KMS-11 (cell line): Measurements from ENCODE around the gene UBC.

Source experiments
- H2AFZ ChIP-seq: fragments of 200-600 bp; sonication (generic); 2 replicates; pipeline ENCODE4 v1.6.1; 2016; ENCODE audit warnings: antibody characterized with exemption, mixed run types, low read depth
- H3K27ac ChIP-seq: fragments of 200-600 bp; sonication (generic); 2 replicates; pipeline ENCODE4 v1.6.1; 2016; ENCODE audit warnings: mild to moderate bottlenecking, mixed run types
- H3K27me3 ChIP-seq: fragments of 200-600 bp; sonication (generic); 2 replicates; pipeline ENCODE4 v1.6.1; 2017; ENCODE audit warnings: mild to moderate bottlenecking, low read depth, mixed run types, moderate library complexity; ENCODE audit not compliant: insufficient read depth
- H3K36me3 ChIP-seq: fragments of 200-600 bp; sonication (generic); 2 replicates; pipeline ENCODE4 v1.6.1; 2017; ENCODE audit warnings: mild to moderate bottlenecking, mixed run types; ENCODE audit not compliant: insufficient read depth
- H3K4me1 ChIP-seq: fragments of 200-600 bp; sonication (generic); 2 replicates; pipeline ENCODE4 v1.6.1; 2016; ENCODE audit warnings: mild to moderate bottlenecking, low read depth, mixed run types; ENCODE audit not compliant: poor library complexity, severe bottlenecking
- H3K4me2 ChIP-seq: fragments of 200-600 bp; sonication (generic); 2 replicates; pipeline ENCODE4 v1.7.0; 2016; ENCODE audit warnings: mild to moderate bottlenecking, mixed run types
- H3K4me3 ChIP-seq: fragments of 200-600 bp; sonication (generic); IDR thresholded peaks from 2 replicates; pipeline ENCODE4 v1.6.1; 2017; ENCODE audit warnings: low read depth, low read length, mixed read lengths; ENCODE audit not compliant: insufficient read depth
- H3K79me2 ChIP-seq: fragments of 200-600 bp; sonication (generic); 2 replicates; pipeline ENCODE4 v1.6.1; 2016; ENCODE audit warnings: low read depth, mixed run types; ENCODE audit not compliant: insufficient read depth
- H3K9ac ChIP-seq: fragments of 200-600 bp; sonication (generic); 2 replicates; pipeline ENCODE4 v1.6.1; 2016; ENCODE audit warnings: mild to moderate bottlenecking, mixed run types
- H4K20me1 ChIP-seq: fragments of 200-600 bp; sonication (generic); 2 replicates; pipeline ENCODE4 v1.6.1; 2016; ENCODE audit warnings: mild to moderate bottlenecking, mixed run types; ENCODE audit not compliant: insufficient read depth
- TF ChIP-seq, protein P1 (sequence below): fragments of 200-600 bp; sonication (generic); conservative IDR thresholded peaks from 2 replicates; pipeline ENCODE4 v1.6.1; 2017; ENCODE audit warnings: low read depth, mild to moderate bottlenecking, antibody characterized with exemption, low read length, moderate library complexity, mixed read lengths

Gene UBC

DNA sequence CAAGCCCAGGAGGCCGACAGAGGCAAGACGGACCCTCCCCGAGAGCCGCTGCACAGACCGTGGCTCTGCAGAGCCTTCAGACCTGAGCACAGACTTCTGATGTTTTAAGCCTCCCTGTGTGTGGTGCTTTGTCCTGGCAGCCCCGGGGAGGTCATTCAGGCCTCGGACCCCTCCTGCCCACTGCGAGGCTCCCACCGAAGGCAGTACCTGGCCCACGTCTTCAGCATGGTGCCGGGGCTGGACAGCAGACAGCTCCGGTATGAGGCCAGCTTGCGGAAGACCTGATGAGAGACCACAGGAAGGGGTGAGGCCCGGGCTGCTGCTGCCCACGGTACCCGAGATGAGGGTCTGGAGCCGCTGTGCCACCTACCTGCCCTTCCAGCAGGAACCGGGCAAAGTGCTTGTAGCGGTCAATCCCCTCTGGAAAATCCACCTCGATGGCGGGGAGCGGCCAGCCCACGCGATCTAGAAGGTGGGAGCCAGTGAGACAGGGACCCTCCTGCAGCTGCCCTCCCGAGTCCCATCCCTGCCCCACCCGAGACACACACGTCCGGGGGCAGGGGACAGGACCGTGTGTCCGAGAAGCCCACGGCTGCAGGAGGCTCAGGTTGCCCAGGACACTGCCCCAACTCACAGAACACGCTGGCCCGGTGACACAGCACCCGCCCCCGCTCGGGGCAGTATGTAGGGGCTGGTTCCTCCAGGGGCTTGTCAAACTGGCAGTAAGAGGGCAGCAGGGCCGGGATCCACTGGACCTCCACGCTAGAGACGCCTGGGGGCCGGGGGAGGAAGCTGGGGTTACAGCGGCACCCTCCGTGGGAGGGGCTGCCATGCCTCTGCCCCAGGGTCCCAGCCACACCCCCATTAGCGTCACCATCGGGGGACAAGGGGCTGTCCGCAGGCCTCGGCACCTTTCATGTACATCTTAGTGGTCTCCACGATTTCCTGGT is 35.6 kb upstream of the UBC start:
- TF ChIP-seq, protein P1, sequence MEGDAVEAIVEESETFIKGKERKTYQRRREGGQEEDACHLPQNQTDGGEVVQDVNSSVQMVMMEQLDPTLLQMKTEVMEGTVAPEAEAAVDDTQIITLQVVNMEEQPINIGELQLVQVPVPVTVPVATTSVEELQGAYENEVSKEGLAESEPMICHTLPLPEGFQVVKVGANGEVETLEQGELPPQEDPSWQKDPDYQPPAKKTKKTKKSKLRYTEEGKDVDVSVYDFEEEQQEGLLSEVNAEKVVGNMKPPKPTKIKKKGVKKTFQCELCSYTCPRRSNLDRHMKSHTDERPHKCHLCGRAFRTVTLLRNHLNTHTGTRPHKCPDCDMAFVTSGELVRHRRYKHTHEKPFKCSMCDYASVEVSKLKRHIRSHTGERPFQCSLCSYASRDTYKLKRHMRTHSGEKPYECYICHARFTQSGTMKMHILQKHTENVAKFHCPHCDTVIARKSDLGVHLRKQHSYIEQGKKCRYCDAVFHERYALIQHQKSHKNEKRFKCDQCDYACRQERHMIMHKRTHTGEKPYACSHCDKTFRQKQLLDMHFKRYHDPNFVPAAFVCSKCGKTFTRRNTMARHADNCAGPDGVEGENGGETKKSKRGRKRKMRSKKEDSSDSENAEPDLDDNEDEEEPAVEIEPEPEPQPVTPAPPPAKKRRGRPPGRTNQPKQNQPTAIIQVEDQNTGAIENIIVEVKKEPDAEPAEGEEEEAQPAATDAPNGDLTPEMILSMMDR, result no peak
- no peak overlapping the region for H3K9ac ChIP-seq
- no peaks in the 10 kb centered on the region for H3K4me1 ChIP-seq
- no peak overlapping the region for H2AFZ ChIP-seq
- no peaks in the 10 kb centered on the region for H3K36me3 ChIP-seq
- H3K79me2 ChIP-seq, result no peaks in the 10 kb centered on the region
- H3K27ac ChIP-seq, result no peak overlapping the region
- H3K4me2 ChIP-seq, result no peak overlapping the region
- no peaks in the 10 kb centered on the region for H4K20me1 ChIP-seq
- no peaks in the 10 kb centered on the region for H3K27me3 ChIP-seq
- no peak overlapping the region for H3K4me3 ChIP-seq

DNA sequence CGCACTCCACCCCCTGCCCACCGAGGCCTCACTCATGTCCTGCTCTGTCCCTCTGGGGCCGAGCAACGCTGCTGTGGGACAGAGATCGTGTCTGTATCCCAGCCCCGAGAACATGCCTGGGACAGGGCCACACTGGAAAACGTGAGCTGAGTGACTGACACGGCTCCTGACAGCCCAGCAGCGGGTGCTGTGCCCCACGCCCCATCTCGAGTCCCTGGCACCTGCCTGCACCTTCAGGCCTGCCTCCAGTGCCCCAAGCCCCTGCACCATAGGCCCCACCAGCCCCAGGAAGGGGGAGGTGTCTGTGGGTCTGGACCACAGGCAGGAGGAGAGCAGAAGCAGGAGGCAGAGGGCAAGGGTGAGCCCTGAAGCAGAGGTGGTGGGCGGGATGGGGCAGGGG is 34.6 kb upstream of the UBC start:
- Histone ChIP-seq H4K20me1 (no peaks in the 10 kb centered on the region), H3K4me2 (no peak overlapping the region), H3K27me3 (no peaks in the 10 kb centered on the region), H3K4me1 (no peaks in the 10 kb centered on the region), H3K79me2 (no peaks in the 10 kb centered on the region), H3K4me3 (no peak overlapping the region), H2AFZ (no peak overlapping the region), H3K27ac (no peak overlapping the region), H3K36me3 (no peaks in the 10 kb centered on the region), H3K9ac (no peak overlapping the region)
- TF ChIP-seq, protein P1, result no peak

DNA sequence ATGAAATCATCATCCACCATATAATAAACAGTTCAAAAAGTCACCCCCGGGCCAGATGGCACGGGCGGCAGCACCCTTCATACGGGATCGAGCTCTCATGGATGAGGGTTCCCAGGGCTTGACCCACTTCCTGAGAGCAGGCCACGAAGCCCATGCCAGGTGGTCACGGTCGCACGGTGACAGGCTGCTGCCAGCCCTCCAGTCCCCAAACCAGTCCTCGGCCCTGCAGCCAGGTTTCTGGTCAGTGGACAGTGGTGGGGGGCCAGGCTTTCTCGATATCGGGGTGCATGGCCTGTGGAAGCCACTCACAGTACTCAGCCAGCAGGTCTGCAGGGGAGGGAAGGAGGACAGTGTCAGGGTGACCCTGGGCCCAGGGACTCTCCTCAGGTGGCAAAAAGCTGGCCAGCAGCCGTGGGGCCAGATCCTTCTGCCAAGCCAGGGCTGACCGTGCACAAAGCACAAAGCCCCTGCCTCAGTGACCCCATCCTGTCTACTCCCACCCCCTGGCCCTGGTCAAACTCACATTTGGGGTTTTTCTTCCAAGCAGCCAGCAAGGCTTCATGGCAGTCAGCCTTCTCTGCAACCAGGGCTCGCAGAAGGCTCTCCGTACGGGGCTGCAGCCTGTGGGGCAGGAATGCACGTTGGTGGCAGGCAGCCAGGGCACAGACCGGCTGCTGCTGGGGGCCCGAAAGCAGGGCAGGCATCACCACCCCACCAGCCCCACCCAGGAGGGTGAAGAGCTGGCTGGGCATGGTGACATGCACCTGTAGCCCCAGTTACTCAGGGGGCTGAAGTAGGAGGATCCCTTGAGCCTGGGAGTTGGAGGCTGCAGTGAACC is 33.3 kb upstream of the UBC start:
- no peaks in the 10 kb centered on the region for H3K27me3 ChIP-seq
- no peaks in the 10 kb centered on the region for H3K79me2 ChIP-seq
- no peak overlapping the region for H3K4me3 ChIP-seq
- no peaks in the 10 kb centered on the region for H3K36me3 ChIP-seq
- TF ChIP-seq, protein P1, result no peak
- H4K20me1 ChIP-seq, result no peaks in the 10 kb centered on the region
- H2AFZ ChIP-seq, result no peak overlapping the region
- H3K27ac ChIP-seq, result no peak overlapping the region
- H3K4me1 ChIP-seq, result no peaks in the 10 kb centered on the region
- no peak overlapping the region for H3K4me2 ChIP-seq
- H3K9ac ChIP-seq, result no peak overlapping the region

DNA sequence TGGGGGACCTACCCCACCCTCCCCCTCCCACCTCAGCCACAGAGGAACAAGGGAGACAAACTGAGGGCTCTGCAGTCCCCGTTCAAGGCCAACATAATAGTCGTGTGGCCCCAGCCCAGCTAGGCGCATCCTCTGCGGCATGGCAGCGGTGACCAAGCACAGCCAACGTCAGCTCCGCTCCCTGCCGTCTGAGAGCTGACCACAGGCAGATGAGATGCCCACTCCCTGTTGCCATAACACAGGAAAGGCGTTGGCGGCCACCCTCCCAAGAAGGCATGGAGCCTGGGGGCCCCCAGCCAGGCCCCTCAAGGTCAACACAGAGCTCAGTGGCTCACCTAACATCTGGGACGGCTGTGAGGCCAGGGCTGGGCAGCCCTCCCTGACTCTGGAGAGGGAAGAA is 32.6 kb upstream of the UBC start:
- no peaks in the 10 kb centered on the region for H3K27me3 ChIP-seq
- no peaks in the 10 kb centered on the region for H4K20me1 ChIP-seq
- H3K79me2 ChIP-seq, result no peaks in the 10 kb centered on the region
- no peak overlapping the region for H3K4me3 ChIP-seq
- H3K4me1 ChIP-seq, result no peaks in the 10 kb centered on the region
- no peak overlapping the region for H2AFZ ChIP-seq
- no peak overlapping the region for H3K4me2 ChIP-seq
- H3K9ac ChIP-seq, result no peak overlapping the region
- TF ChIP-seq, protein P1, result no peak
- H3K27ac ChIP-seq, result no peak overlapping the region
- H3K36me3 ChIP-seq, result no peaks in the 10 kb centered on the region
